NCI-H1048 (cell line): ENCODE results near the gene TECTB.

Experiments used
- DNase-seq: peaks from one replicate; lab custom pipeline; 2025; lab: John Stamatoyannopoulos, UW

TECTB gene

GRCh38 chr10:112275512-112276245, 7.5 kb upstream of the TECTB start:
- DNase-seq, result no peak

GRCh38 chr10:112278871-112279270, 4.3 kb upstream of the TECTB start:
- DNase-seq, result no peak

- DNase-seq, result no peak
Measured at GRCh38 chr10:112279433-112279832, 3.8 kb upstream of the TECTB start.

GRCh38 chr10:112280205-112280921, 2.8 kb upstream of the TECTB start:
- DNase-seq, result no peak

- no peak for DNase-seq
Measured at GRCh38 chr10:112282086-112282485, 1.1 kb upstream of the TECTB start.

- no peak for DNase-seq
Measured at GRCh38 chr10:112286837-112287818, 3.9 kb downstream of the TECTB start.

- no peak for DNase-seq
Measured at GRCh38 chr10:112287844-112288243, 4.6 kb downstream of the TECTB start.

- no peak for DNase-seq
Measured at GRCh38 chr10:112288486-112288885, 5.3 kb downstream of the TECTB start.

GRCh38 chr10:112289373-112290053, 6.3 kb downstream of the TECTB start:
- DNase-seq, result no peak

- no peak for DNase-seq
Measured at GRCh38 chr10:112290054-112290373, 6.8 kb downstream of the TECTB start.

GRCh38 chr10:112294169-112294568, 11.0 kb downstream of the TECTB start:
- no peak for DNase-seq

GRCh38 chr10:112295853-112296830, 12.9 kb downstream of the TECTB start:
- DNase-seq, result no peak

GRCh38 chr10:112296908-112297331, 13.7 kb downstream of the TECTB start:
- DNase-seq, result no peak

- no peak for DNase-seq
Measured at GRCh38 chr10:112298581-112298980, 15.4 kb downstream of the TECTB start.

GRCh38 chr10:112299456-112299855, 16.3 kb downstream of the TECTB start:
- no peak for DNase-seq

- no peak for DNase-seq
Measured at GRCh38 chr10:112302335-112302734, 19.1 kb downstream of the TECTB start.

GRCh38 chr10:112303528-112303927, 20.3 kb downstream of the TECTB start:
- no peak for DNase-seq

- DNase-seq, result no peak
Measured at GRCh38 chr10:112304267-112304859, 21.2 kb downstream of the TECTB start.

- peak; percentile 26 for DNase-seq
Measured at GRCh38 chr10:112307358-112308124, 24.3 kb downstream of the TECTB start.

- no peak for DNase-seq
Measured at GRCh38 chr10:112308125-112308502, 24.9 kb downstream of the TECTB start.
